ENCODE results near the gene CHID1.
A peak's percentile ranks its signal among the peaks of the same experiment; 100 is the strongest.

CHID1 gene

DNA sequence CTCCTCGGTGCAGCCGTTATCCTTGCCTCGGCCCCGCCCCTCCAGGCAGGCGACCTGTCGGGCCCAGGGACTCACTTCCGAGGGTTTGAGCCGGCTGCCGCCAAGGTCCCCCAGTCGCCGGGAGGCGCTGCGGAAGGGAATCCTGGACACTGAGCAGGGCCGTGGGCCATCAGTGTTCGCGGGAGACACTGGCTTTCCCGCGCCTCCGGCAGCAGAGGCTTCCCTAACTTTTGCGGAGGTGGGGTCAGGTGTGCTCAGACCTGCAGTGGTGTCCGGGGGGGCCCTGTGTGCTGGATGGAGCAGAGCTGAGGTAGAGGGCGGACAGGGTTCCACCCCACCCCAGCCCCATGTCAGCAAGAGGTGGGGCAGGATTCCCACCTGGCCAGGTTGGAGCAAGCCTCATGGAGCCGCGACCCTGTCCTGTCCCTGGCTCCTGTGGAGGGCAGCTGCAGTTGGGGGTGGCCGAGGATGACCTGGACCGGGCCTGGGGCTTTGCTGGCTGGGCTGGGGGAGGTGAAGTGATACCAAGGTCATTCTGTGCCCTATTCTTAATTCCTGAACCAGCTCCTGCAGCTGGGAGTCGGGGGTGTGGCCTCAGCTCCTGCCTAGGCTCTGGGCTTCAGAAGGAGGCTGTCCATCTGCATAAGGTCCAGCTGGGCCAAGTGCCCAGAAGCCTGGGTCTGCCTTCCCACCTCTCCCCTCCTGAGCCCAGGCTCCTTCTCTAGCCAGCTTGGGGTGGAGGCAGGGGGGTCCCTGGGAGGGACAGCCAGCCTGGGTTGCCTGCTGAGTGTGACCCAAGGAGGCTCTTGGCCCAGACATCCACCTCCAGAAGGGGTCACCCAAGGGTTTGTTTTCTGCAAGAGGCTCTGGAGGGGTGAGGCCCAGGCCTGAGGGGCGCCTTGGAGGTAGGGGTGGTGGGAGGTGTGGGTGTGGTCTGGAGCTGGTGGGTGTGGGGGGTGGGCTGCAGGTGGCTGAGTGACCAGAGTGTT lies 59.5 kb downstream of the CHID1 start:
- peak; percentile 47 for DNase-seq (ENCODE audit: low read depth, low spot score)

DNA sequence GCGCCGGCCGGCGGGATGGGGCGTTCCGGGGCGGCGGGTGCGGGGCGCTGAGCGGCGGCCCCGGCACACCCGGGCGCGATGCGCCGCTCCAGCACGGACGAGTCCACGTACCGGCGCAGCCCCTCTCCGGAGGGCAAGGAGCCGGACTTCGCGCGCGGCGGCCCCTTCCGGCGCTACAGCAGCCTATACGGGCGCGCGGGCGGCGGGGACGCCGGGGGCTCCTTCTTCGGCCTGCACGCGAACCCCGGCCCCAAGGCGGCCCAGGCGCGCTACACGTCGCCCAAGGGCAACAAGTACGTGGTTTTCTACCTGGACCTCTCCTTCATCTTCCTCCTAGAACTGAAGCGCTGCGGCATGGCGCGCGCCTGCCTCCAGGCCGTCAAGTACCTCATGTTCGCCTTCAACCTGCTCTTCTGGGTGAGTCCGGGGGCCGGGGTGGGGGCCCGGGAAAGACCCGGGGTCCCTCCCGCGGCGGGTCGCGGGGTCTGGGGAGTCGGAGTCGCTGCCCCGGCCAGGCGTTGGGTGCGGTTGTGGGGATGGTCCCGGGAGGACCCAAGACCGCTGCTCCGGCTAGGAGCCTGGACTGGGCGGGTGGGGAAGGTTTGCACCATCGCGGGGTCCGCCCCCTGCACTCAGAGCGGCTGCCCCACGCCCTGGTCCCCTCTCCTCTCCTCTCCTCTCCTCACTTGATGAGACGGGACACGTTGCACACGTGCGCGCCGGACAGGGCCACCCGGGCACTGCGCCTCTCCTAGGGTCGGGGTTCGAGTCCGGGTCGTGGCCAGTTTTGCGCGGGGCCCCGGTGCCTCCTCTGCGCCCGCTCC lies 60.4 kb downstream of the CHID1 start:
- peak; percentile 31 for DNase-seq (ENCODE audit: low read depth, low spot score)

DNA sequence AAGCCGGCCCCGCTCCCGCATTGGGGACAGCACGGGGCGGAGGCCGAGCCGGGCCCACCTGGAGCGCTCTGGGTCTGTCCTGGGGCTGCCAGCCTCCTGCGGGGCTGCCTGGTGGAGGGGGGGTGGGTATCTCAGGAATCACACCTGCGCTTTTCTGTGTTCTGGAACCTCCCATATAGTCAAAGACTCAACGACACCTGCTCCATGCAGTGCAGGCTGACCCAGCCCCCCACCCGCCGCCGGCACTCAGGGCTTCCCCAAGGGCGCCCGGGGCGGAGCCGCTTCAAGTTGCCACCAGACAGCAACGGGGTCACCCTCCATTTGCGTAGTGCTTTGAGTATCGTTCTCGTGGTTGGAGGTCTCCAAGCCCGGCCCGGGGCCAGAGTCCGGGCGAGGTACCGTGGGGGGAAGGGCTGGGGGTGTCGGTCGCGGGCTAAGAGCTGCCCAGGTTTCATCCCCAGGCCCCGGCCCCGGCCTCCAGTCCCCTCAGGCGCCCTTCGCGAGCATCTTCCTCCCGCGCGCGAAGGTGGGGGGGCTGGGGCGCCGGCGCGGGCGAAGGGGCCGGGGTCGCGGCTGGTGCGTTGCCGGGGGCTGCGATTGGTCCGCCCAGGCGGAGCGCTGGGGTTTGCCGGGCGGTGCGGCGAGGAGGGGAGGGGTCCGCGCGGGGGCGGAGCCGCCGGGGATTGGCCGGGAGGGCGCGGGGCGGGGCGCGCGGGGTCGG lies 61.3 kb downstream of the CHID1 start:
- DNase-seq (ENCODE audit: low read depth, low spot score): peak; percentile 40

DNA sequence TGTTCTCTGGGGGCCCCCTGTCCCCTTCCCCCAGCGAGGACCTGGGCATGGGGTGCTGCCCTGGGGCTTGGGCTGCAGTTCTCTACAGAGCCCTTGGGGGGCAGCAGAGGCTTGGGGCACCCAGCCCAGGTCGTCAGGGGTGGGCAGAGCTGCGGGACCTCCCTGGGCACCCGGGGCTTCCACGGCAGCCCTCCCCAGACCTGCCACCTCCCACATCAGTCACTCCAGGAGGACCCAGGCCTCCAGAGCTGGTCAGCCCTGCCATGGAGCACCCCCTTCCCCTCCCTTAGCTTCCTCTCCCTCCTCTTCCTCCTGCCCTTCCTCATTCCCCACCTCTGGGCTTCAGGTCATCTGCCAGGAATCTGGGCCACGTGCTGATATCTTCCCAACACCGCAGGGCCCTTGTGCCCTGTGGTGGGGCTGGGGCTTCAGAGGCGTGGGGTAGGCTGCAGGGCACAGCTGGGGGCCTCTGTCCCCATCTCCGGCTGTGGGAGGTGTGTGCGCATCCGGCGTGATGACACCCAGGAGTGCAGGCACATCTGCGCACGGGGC lies 62.2 kb downstream of the CHID1 start:
- DNase-seq (ENCODE audit: low read depth, low spot score): peak; percentile 51

DNA sequence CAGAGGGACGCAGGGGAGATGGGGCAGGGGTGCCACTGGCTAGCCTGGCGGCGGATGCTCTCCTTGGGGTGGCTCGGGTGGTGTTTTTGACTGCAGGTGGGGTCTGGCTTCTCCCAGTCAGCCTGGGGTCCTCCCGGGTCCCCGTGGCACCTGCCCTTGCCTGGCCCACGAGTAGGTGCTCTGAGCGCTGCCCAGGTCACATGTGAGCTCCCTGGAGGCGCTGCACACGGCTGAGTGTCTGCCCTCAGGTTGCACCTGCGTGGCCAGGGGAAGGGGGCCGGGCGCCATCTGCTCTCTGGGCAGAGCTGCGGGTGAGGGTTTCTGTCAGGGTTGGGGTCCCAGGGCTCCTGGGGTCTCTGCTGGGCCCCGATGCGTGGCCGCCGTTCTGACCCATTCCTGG lies 62.7 kb downstream of the CHID1 start:
- DNase-seq (ENCODE audit: low read depth, low spot score): no peak

DNA sequence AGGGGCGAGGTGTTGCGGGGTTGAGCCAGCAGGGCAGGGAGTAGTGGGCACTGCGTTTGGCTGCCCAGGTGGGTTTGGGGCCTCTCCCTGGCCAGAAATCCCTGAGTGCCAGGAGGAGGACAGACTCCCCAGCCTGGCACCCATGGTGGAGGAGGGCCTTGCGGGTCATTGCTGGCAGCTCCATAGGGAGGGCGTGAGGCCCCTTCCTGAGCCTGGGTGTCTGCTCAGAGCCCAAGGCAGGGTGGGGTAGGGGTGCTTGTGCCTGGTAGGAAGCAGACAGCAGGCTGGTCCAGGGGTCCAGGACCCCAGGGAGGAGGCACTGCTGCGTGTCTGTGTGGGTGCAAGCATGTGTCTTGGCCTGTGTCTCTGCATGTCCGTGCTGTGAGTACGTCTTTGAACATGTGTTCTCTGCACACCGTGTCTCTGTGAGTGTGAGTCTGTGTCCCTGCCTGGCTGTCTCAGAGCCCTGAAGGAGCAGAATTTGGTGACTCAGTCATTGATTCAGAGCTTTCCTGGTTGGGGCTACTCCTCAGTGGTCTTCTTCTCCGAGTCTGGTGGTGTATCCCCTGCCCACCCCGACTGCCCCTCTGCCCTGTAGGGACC lies 64.0 kb downstream of the CHID1 start:
- DNase-seq (ENCODE audit: low read depth, low spot score): no peak

DNA sequence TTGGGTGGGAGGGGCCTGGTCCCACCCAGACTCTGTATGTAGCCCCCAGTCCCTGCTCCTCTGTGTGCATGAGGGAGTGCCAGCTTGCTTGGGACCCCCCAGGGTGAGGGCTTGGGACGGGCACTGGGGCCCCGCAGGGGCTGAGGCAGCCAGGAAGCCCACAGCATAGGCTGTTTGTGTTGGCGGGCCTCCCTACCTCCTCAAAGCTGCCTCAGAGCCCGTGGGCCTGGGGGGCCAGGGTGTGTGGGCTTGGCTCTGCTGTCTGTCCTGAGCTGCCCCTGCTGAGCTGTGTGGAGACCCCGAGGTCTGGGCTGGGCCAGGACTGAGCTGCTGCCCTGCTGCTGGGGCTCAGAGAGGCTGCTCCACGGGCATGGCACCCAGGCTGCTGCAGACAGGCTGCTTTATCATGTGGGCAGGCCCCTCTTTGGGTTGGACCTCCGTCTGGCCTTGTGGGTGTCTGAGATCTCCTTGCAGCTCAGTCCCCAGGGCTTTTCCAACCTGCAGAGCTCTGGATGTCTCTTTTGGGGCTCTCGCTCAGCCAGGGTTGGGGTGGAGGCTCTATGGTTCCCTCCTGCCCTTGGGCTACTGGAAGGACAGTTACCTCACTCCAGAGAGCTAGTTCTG lies 64.6 kb downstream of the CHID1 start:
- DNase-seq (ENCODE audit: low read depth, low spot score): no peak

DNA sequence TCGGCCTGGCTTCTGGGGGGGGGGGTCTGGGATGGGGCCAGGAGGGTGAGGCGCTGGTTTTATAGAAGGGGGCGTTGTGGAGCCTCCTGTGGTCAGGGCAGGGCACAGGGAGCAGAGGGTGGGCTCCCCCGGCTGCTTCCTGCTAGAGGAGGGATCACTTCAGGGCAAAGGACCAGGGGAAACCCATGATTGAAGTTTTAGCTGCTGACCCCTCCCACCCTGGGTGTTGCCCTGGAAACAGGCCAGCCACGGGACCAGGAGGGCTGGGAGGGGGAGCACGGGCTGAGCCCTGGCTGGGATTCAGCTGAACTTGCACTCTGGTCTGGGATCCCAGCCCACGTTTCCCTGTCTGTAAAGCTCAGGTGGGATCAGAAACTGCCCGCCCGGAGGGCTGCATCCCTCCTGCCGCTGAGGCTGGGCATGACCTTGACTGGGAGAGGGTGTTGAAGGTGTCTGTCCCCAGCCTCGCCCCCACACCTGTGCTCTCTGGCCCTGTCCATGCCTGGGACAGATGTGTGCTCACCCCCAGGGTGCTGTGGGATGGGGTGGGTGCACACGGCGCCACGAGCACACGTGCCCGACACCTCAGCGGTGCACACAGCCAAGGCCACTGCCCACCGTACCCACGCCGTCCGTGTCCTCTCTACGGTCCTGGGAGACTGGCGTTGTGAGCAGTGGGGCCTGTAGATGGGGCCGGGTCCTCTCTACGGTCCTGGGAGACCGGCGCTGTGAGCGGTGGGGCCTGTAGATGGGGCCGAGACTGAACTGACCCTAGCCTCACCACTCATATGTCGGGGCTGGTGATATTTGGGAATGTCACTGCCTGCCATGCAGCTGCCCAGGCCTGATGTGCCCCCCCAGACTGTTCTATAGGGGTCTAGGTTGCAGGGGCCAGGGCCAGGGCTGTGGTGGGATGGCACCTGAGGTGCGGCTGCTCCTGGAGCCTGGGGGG lies 65.6 kb downstream of the CHID1 start:
- DNase-seq (ENCODE audit: low read depth, low spot score): peak; percentile 94

DNA sequence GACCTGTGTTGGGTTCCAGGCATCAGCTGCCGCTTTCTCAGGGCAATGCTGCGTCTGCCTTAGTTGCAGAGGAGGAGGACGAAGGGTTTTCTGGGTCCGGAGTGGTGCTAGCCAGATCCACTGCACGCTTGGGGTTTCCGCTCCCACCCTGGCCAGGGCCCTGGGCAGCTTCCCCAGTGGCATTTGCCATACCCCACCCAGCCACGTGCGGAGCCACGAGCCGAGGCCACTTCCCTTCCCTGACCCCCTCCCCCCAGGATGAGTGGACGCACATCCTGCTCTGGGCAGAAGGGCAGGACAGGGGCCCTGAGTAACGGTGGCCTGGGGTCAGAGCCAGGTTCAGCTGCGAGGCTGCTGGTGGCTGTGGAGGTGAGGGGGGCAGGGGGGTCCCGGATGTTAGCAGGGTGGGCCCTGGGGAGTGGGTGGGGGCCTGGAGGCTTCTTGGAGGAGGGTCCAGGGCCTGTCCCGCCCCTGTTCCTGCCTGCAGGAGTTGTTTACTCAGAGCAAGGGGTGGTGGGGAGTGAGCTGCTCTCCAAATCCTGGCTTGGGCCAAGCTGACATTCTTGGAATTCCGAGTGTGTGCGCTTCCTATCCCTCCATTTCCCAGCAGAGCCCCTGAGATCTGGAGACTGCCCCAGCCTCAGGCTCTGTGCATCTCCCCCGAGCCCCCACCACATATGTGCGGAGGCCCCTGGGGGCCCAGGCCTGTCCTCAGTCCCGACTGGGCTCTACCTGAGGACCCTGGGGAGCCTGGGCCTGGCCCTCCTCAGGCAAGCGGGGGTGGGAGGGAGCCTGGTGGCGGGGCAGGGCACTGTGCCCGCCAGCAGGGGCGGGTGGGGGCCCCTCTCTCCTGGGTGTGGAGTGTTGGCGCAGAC lies 66.6 kb downstream of the CHID1 start:
- DNase-seq (ENCODE audit: low read depth, low spot score): peak; percentile 97

DNA sequence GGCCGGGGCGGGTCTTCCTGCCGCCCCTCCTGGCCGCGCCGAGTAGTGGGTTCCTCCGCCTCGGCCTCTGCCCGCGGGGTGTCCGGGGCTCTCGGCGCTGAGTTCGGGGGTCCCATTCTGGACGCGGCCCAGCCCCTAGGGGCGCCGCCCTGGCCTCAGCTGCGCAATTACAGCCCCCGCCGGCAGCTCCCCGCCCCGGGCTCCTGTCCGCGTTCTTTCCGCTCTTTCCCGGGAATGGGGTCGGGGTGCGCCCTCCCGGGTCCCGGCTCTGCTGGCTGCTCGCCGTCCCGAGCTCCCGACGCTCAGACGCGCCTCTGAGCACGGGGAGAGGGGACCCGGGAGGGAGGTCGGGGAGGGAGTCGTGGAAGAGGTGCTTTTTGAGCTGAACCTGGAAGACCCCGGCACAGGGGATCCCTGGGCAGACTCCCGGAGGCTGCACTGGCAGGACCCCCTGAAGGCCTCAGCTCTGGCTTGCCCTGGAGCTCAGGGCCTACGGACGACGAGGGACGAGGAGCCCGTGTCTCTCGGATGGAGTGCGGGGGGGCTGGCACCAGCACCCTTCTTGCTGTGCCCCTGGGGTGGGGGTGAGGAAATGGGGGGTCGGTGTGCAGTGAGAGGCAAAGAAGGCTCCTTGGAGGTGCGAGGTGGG lies 67.4 kb downstream of the CHID1 start:
- DNase-seq (ENCODE audit: low read depth, low spot score): no peak

DNA sequence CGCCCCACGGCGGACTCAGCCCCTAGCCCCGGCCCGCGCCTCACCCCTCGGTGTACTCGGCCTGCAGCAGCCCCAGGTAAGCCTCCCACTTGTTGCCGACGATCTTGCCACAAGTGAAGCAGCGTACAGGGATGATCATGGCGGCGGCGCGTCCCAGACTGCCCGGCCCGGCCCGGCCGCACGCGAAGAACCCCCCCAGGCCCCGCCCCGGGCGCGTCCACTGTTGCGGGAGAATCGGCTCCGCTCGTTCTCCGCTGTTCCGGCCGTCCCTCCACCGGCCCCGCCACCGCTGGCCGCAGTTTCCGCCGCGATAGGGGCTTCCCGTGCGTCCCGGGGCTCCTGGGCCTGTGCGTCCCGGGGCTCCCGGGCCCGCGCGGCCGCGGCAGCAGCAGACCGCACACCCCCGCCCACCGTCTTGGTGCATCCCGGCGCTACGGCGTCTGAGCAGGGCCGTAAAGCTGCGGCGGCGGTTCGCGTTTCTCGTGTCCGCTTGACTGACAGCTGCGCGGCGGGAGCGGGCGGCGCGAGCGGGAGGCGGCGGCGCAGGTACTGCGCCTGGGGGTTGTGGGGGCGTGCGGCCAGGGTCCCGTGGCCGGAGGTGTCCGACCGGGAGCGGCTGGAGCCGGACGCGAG lies 68.1 kb downstream of the CHID1 start, which contains the start of the genes POLR2L and TSPAN4:
POLR2L (minus strand) TSS at position 160 of the 633 bp plus-strand sequence; CDS start at position 139, 21 bp downstream.
TSPAN4 (plus strand) TSS at position 483 of the 633 bp plus-strand sequence. CDS start 7,453 bp downstream, outside the sequence.
- peak; percentile 91 for DNase-seq (ENCODE audit: low read depth, low spot score)

DNA sequence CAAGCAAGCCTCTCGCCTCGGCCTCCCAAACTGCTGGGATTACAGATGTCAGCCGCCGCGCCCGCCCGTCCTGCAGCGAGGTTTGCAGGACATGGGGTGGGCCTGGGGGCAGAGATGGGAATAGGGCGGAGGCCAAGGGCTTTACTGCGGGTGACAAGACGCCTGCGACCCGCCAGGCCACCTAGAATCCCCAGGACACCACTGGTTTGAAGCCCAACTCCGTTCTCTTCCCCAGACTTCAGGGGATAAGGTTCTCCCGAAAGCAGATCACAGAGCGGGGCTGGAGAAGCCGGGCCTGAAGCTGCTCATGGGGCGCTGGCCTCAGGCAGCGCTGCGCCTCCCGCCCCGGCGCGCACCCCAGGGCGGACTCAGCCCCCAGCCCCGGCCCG lies 68.6 kb downstream of the CHID1 start:
- DNase-seq (ENCODE audit: low read depth, low spot score): peak; percentile 35

DNA sequence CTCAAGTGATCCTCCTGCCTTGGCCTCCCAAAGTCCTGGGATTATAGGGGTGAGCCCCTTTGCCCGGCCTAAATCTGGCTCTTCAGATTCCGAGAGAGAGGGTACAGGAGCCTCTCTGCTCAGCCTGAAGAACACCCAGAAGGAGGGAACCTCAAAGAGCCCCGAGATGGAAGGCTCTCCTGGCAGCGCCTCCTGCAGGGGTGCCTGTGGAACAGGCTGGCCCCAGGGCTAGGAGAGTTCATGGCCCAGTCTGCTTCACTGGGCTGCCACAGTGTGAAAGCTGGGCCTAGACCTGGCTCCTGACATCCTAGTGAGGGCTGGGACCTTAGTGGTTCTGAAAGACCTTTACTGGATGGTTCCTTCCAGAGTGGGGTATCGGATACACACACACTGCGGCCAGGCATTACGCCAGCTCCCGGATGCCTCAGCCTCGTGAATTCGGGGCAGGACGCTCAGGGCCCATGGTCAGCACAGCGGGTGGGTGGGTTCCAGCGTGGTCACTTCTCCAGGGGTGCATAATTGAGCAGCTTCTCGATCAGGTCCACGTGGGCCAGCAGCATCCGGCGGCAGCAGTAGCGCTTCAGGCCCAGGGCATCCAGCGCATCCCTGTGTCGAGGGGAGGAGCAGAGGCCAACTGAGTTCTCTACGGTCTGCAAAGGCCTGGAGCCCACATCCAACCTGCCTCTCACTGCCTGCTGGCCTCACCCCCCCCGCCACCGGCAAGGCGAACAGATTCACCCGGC lies 70.6 kb downstream of the CHID1 start:
- no peak for DNase-seq (ENCODE audit: low read depth, low spot score)

DNA sequence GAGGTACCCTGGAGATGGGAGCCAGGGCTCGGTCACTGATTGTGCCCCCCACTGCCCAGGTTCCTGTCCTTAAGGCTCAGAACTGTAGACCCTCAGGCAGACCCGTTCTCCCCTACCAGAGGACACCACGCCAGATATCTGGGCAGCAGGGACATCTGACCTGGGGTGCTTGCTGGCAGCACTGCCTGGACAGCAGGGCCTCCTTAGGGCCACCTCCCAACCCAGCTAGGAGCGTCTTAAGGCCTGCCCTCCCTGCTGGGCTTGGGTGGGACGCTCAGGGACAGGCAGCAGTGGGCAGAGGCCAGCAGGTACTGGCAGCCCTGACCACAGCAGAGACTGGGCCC lies 71.4 kb downstream of the CHID1 start:
- DNase-seq (ENCODE audit: low read depth, low spot score): no peak

DNA sequence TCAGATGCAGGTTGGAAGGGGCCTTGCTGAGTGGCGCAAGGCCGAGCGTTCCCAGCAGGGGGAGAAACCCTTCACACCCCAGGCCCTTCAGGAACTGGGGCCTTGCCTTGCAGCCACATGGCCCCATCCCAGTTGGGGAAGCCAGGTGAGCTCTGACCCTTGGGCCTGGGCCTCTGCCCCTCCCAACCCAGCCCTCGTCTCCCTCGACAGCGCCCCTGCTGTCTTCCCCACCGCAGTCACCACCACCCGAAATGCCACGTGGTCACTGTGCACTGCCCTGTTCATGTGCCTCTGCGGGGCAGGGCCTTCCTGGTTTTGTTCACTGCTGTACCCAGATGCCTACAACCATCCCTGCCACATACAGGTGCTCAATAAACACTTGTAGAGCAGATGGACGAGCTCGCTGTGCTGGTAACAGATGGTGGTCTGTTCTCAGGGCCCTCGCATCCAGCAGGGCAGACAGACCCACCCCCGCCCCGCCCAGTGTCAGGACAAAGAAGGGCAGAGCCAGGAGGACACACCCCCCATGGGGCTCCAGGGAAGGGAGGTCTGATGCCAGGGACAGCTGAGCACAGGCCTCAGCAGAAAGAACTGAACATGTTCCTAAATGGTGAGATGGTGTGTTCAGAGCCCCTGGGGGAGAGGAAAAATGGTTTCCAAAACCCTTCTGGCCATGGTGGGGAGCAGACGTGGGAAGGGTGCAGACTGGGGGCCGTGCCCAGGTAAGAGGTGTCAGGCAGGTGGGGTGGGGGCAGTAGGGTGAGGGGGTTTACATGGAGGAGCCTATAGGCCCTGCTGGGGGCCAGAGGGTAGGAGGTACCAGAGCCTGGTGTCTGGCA lies 72.0 kb downstream of the CHID1 start:
- DNase-seq (ENCODE audit: low read depth, low spot score): peak; percentile 69

DNA sequence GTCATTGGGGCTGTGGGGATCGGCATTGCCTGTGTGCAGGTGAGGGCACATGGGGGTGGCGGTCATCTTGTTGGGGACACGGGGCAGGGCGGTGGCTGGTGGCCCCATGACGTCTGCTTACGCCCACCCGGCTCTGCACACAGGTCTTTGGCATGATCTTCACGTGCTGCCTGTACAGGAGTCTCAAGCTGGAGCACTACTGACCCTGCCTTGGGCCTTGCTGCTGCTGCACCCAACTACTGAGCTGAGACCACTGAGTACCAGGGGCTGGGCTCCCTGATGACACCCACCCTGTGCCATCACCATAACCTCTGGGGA lies 72.7 kb downstream of the CHID1 start:
- no peak for DNase-seq (ENCODE audit: low read depth, low spot score)
